DMS153 treated with DMSO at 0.1 percent for 48 hours (cell line): ENCODE data around the gene PGM2L1.
A peak's percentile ranks its signal among the peaks of the same experiment; 100 is the strongest.
"Not testable (repeated sequence)": the region's sequence is repeated elsewhere in the genome, so short reads cannot be mapped to it uniquely, and the experiment has no call there.

Experiments used
- DNase-seq: peaks from one replicate; lab custom pipeline; 2025; ENCODE audit not compliant: unreplicated experiment; lab: John Stamatoyannopoulos, UW

Gene PGM2L1

DNA sequence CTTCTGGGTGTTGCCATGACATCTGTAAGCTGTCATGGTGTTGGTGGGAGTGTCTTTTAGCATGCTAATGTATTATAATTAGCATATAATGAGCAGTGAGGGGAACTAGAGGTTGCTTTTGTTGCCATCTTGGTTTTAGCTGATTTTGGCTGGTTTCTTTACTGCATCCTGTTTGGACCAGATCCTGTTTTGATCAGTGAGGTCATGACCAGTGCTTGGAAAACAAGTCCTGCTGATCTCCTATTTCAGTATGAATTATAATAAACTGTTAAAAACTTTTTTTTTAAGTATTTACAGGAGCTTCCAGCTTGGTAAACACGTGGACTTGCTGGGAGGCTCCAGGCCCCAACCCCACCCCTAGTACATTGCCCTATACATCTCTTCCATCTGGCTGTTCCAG is 56.3 kb downstream of the PGM2L1 start:
- DNase-seq = no peak

DNA sequence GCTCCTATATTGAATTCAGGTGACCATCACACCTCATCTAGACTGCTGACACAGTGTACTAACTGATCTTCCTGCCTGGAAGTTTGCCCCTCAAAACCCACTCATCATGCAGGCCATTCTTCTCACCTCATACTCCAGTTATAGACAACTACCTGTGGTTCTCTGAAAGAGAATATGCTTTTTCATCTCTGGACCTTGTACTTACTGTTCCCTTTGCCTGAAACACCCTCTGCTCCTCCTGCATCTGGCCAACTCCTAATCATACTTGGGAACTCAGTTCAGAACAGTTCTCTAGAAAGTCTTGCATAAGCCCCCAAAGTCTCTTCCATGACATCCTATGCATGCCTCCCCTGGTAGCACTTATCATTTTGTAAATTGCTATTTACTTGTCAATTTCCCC is 58.6 kb downstream of the PGM2L1 start:
- DNase-seq = no peak

DNA sequence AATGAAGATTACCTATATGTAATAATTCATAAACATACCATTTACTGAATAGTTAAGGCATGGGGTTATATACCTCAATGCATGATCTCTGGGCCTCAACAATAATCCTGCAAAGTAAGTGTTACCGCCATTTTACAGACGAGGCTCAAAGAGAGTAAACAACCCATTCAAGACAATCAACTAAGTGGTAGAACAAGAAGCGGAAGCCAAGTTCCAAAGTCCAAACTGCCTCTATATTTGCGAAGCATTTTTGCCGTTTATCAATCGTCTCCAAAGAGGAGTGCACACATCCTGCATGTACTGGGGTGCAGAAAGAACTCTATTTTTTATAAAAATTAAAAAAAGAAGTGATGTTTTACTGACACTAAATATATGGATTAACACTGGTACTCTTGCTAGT is 59.3 kb downstream of the PGM2L1 start:
- DNase-seq = no peak

DNA sequence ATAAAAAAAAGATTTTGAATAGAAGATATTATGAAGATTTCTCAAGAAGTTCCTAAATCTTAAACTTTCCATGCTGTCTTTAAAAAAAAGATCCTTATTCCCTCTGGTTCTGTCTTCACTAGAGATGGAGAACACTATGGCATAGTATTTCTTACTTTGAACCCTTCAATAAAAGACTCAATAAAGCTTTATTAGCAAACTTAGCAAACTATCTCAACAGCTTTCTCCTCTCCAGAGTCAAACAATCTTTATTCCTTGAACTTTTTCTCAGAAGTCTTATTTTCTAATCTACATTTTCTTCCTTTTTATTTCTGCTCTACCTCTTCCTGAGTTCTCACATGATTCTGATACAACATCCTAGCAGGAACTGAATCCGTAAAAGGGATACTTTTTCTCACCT is 65.0 kb downstream of the PGM2L1 start:
- DNase-seq = no peak

DNA sequence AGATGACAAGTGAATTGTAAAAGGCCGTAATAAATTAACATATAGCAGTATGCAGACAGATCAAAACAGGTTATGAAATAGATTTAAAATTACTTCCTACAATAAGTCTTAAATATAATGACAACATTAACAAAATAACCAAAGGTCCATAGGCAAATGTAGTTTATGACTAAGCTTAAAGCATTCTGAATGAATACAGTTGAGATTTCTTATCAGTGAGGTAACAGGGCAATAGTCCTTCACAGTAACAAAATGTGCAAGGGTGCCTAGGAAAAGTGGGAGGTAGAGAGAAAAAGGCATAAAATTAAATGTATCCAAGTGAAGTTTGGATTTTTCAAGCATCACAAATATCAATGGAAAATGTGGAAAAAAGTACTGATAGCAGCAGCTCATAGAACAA is 65.9 kb downstream of the PGM2L1 start:
- DNase-seq = no peak

DNA sequence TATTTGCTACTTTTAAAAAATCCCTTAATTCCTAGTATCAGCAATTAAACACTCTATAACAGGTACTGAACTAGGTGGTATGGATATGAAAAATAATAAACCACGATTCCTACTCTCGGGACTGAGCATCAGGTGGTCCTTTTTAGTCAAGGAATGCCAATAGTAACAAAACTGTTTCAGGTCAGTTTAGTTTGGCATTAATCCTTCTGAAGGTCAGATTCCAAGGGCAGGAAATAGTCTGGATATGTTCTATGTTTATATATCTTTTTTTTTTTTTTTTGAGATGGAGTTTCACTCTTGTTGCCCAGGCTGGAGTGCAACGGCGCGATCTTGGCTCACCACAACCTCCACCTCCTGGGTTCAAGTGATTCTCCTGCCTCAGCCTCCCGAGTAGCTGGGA is 67.2 kb downstream of the PGM2L1 start:
- not testable (repeated sequence) for DNase-seq

DNA sequence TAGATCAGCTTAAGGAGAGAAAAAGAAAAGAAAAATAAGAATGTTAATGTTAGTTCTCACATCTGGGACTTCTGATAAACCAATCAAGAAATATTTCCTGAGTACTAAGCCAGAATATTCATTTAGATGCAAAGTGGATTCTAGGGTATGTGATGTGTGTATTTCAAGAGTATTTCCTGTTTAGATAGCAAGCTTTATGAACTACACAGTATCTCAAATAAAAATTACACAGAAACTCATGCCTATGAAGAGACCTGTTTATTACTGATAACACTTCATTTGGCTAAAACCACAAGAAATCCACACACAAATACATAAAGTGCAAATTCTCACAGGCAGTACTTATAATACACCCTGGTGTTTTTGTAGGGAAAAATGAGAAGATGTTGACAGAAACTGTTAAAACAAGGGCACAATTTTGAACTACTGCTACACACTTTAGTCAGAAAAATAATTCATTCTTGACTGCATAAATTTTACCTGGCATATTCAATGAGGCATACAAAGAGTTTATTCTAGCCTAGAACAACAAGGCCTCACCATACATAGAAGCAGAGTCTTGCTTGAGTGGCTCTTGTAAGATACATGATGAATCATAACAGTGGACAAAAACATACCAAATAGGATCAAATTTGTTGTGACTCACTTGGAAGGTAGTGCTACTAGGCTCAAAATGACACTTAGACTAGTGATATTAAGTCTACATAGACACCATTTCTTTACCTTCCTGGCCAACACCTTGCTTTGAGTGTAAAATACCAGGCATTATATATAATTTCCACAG is 68.0 kb downstream of the PGM2L1 start:
- DNase-seq = no peak

DNA sequence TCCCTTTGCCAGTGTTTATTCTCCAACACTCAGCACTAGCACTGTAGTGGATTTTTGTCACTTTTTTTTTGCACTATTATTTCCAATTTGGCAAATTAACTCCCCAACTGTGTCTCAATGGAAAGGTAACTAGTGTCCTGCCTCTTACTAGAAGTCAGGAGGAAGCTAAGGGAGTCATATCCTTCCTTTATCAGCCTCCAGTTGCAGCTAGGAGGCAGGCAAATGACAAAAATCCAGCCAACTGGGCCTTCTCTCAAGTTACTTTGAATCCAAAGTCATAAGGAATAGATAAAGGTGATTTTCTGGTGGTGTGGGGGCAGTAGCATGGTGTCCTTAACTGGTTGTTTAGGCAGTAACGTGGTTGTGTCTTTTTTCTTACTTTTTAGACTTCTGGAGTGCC is 71.2 kb downstream of the PGM2L1 start:
- DNase-seq = no peak

DNA sequence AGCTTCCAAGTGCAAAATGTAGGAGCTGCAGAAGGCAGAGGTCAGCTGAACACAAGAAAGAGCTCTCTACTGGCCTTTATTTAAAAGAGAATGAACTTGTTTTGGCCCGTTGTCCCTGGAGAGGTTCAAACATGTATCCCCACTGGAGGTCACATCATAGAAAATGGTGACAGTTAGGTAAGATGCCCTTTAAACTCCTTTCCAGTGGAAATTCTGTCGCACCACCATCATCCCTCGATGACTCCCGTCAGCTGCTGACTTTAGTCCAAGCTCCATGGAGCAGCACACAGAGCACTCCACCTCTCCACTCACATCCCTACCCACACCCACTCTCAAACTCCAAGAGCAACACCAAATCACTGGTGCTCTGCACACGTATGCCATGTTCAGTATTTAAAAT is 71.6 kb downstream of the PGM2L1 start:
- no peak for DNase-seq

DNA sequence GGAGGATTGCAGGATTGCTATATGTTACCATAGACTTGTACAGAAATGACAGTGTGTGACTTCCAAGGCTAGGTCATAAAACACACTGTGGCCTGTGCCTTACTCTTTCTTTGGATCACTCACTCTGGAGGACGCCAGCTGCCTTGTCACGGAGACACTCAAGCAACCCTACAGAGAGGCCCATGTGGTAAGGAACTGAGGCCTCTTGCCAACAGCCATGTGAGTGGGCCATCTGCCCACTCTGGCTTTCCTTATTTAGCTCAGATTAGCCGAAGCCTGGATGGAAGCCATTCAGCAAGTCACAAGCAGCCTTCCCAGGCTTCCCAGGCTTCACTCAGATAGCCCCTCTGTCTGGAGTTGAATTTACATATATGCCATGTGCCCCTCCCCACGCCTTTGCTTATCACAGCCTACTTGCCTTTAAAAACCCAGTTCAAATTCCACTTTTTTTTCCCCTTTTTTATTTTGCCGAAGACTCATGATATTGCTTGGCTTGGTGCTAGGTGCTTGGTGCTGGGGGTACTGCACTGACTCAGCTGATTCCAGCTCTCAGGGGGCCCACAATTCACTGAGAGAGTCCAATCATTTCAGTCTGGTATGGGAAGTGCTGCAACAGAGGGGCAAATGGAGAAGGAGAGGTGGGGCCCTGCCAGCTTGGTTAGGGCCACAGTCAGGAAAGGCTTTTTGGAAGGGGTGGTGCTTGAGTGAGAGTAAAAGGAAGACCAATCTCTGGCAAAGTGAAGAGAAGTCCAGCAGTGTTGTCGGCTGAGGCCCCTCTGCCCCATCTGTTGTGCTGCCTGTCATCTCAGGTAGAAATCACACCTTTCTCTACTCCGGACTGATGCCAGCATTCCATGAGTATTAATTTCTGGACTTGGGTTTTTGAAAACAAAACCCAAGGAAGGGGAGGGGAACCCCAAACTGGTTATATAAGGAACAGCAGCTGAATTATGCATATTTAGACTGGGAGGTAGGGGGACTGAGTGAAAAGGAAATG is 72.3 kb downstream of the PGM2L1 start:
- no peak for DNase-seq

DNA sequence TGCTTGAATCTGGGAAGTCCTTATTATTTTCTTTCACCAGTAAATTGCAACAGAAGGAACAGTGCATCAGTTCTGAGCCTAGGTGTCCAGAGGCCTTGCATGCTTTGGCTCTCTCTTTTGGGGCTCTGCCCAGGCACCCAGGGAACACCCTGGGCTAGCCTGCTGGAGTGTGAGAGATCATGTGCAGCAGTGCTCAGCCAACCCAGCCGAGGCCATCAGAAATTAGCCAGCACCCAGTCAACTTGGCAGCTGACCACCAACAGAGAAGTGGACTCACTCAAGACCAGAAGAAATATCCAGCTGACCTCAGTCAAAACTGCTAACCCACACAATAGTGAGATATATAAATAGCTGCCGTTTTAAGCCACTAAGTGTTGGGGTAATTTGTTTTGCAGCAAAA is 75.6 kb downstream of the PGM2L1 start:
- no peak for DNase-seq

DNA sequence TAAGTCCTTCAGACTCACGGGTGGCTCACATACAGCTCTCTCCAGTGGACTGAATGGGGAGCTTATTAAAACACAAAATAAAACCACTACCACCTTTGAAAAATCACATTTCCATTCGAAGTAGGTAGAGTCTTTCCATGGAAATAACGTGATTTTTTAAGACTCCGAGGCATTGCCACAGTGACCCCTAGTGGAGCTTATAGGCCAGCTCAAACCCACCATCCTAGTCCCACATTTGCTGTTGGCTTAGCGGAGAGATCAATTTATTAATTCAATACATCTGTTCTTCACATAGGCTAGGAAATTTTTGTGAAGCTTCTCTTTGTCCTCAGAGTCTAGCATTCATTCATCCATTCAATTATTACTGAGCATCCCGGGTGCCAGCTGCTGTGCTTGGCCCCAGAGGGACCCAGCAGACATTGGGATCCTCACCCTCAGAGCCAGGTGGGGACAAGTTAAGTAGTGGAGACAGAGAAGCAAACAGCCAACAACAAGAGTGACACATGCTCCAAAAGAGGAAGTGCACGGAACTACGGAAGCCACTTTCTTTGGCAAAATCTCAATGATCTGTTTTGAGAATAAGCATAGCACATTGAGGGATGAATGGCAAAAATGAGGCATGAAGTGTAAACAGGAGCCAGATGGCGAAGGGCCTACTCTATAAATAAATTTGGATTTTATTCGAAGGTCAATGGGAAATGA is 76.6 kb downstream of the PGM2L1 start:
- peak; percentile 37 for DNase-seq

DNA sequence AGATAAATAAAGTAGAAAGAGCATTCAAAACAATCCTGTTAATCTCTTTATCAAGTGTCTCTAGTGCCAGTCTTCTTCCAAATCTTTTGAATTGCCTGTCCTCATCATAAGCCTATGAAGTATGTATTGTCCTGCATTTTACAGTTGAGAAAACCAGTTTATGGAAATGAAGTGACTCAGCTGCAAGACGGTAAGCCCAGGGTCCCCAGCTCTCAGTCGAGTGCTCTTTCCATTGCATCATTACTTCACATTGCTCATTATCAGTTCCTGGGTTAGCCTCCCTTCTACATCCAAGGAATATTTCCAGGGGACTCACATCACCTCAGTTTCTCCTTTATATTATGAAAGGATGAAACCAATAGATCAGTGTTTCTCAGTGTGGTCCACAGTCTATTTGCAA is 77.7 kb downstream of the PGM2L1 start:
- DNase-seq = no peak

DNA sequence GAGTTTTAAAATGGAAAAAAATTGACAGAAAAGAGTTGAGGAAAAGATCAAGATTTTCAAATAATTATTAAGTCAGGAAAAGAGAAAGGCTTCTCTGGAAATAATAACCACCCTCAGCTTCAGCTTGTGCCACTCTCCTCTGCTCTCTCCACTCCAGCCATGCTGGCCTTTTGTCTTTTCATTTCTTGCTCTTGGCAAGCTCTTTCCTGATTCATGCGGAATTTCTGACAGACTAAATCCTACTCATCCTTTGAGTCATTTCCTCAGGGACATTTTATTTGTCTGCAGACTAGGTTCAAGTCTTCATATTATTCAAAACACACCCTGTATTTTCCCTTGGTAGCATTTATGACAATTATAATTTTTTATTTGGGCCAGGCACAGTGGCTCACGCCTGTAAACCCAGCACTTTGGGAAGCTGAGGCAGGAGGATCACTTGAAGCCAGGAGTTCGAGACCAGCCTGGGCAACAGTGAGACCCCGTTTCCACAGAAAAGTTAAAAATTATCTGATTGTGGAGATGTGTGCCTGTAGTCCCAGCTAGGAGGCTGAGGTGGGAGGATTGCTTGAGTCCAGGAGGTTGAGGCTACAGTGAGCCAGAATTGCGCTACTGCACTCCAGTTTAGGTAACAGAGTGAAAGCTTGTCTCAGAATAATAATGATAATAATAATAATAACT is 79.0 kb downstream of the PGM2L1 start:
- no peak for DNase-seq

DNA sequence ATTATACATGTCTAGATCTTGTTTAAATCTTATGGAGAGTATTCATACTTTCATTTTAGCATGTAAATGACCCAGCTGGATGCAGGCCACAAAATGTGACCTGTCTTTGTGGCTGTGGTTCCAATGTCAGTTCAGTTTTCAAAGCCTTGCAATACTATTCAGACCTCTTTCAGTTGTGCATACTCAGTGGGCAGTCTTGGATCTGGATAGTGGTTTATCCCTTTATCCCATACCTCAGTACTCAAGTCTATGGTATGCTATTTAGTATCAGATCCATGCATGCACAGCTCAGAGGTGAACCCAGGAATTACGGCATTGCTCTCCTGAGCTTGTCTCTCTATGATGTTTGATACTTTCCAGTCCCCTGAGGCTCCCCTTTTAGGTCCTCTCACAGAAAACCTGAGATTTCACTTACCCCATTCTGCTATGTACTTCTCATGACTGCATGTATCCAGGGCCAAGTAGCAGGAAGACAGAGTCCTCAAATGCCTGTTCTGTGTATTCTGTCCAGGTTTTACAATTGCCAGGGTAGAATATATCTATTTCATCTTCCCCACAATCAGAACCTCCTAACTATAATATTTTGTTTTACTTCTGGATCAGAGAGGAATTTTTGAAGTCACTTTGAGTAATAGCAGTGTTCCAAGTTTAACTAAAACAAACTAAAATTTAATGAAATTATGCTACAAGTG is 79.8 kb downstream of the PGM2L1 start:
- no peak for DNase-seq

DNA sequence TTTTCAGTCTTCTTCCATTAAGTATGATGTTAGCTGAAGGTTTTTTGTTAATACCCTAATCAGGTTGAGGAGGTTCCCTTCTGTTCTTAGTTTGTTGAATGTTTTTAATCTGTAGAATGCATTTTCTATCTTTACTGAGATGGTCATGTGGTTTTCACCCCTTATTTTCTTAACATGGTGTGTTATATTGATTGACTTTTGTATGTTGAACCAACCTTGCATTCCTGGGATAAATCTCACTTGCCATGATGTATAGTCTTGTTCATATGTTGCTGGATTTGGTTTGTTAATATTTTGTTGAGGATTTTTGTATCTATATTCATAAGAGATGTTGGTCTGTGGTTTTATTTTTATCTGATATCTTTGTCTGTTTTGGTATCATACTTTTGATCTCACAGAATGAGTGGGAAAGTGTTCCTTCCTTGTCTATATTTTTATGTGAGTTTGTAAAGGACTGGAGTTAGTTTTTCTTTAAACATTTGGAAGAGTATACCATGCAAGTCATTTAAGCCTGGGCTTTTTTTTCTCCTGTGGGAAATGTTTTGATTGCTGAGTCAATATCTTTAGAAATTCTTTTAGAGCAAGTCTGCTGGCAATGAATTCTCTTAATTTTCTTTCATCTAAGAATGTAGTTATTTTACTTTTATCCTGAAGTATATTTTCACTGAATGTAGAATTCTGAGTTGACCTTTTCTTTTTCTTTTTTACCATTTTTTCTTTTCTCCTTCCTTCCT is 81.3 kb downstream of the PGM2L1 start:
- DNase-seq = no peak

DNA sequence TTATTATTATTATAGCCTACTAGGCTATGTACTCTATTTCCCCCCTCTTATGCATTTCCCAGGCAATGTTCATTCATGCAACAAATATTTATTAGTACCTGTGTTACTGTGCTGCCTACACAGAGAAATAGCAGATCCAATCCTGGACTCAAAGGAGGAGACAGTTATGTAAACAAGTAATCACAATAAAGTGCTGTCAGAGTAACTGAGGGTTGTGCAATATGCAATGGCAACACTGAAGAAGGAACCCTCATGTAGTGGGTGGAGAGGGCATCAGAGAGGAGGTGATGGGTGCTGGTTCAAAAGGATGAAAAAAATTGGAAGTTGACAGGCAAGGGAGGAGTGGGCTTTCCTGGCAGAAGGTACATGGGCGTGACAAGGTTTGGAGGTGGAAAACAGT is 85.9 kb downstream of the PGM2L1 start:
- DNase-seq = no peak

DNA sequence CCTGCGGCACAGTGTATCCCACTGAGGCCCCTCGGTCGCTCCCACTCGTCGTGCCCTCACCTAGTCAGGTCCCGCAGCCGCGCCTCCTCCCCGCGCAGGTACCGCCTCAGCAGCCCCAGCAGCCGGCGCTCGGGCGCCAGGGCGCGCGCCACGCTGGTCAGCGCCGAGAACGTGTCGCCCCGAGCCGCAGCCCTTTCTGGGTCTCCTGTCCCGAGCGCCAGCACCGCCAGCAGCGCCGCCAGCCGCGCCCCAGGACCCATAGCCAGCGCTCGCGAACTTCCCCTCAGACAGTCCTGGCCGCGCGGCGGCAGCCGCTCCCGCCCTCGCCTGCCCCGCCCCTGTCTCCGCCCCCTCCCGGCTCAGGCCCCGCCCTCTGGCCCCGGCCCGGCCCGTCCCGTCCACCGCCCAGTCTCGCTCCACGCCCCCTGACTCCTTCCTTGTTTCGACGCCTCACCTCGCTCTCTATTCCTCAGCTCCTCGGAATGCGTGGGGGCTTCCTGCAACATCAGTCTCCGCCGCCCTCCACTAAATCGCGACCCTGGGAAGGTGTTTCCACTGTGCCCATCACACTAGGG is 86.8 kb downstream of the PGM2L1 start, which contains the start of gene P4HA3:
Gene P4HA3 (minus strand): TSS at position 289 of the 575 bp plus-strand sequence. CDS start 29 bp downstream, at position 260.
- DNase-seq = no peak

DNA sequence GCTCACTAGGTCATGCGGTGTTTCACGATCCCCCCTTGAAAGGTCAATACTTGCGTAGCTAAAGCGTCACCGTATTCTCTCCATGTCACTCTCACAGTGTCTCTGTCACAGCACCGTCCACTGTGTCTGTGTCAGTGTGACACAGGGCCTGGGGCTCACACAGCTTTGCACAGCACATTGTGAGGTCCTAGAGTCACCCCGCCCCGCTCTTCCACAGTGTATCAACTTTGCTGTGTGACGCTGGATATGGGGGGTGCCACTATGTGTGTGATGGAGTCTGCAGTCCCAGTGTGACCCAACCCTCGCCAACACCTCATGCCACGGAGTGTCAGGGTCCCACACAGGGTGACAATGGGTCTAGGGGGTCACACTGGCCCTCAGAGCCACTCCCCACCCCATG is 87.4 kb downstream of the PGM2L1 start:
- DNase-seq = no peak
